Cardiac septum (tissue), 1 donor: ENCODE data around the gene CHD9NB. TPM values are rescaled to one million over a fixed set of nuclear protein-coding genes. Genes with fewer than 3 reads are reported as not detected.
"Not testable (repeated sequence)": the region's sequence is repeated elsewhere in the genome, so short reads cannot be mapped to it uniquely, and the experiment has no call there.

Experiments
- DNase-seq: peaks from one replicate; pipeline ENCODE4 v3.0.0-alpha.2; 2020; ENCODE audit warnings: low spot score
- intact Hi-C: fragments of 100-400 bp; cut with DNase I; formaldehyde crosslinking; loops from one replicate; pipeline ENCODE4 v1.14.0; 2022
- total RNA-seq: library from RNA; stranded (reverse); fragmentation: NEBNext Ultra II Directional; extraction: Animal tissue kit (Norgen Biotek cat#: 25700); gene quantifications from one replicate; pipeline ENCODE4 v1.2.1, GENCODE V29; 2021
- donor health status: DM: no; HTN: no; CAD: no.

CHD9NB gene
- total RNA-seq, 1 donor from 2014 or later: 1.0 TPM

GRCh38 chr16:53041320-53042051 lies 11.2 kb downstream of the CHD9NB start:
- intact Hi-C loops: no loop called here
- peak; percentile 86 for DNase-seq

GRCh38 chr16:53040788-53041187 lies 11.9 kb downstream of the CHD9NB start:
- no peak for DNase-seq
- intact Hi-C loops: no loop called here

- DNase-seq, intact Hi-C loops: not testable (repeated sequence)
Measured at GRCh38 chr16:53036711-53037110, 16.0 kb downstream of the CHD9NB start.

GRCh38 chr16:53036066-53036465 lies 16.6 kb downstream of the CHD9NB start:
- intact Hi-C loops: no loop called here
- no peak for DNase-seq

- no peak for DNase-seq
- intact Hi-C loops: no loop called here
Measured at GRCh38 chr16:53035176-53035942, 17.3 kb downstream of the CHD9NB start.

GRCh38 chr16:53034306-53034705 lies 18.4 kb downstream of the CHD9NB start:
- intact Hi-C loops: no loop called here
- DNase-seq: no peak

- no peak for DNase-seq
- intact Hi-C loops: no loop called here
Measured at GRCh38 chr16:53031323-53031942, 21.3 kb downstream of the CHD9NB start.

GRCh38 chr16:53029971-53030370 lies 22.7 kb downstream of the CHD9NB start:
- intact Hi-C loops: no loop called here
- no peak for DNase-seq

GRCh38 chr16:53024045-53024444 lies 28.7 kb downstream of the CHD9NB start:
- intact Hi-C loops: loop anchor here (5.0 kb wide), 2 partner anchors 832 to 957 kb away; no protein-coding TSS in a partner anchor

GRCh38 chr16:53022374-53022773 lies 30.3 kb downstream of the CHD9NB start:
- intact Hi-C loops: loop anchor here (5.0 kb wide), 2 partner anchors 830 to 955 kb away; no protein-coding TSS in a partner anchor
- no peak for DNase-seq

More at GRCh38 chr16:53024045-53024444, 28.7 kb downstream of the CHD9NB start:
- no peak for DNase-seq

GRCh38 chr16:53018834-53019416 lies 33.8 kb downstream of the CHD9NB start:
- intact Hi-C loops: no loop called here
- DNase-seq: no peak

GRCh38 chr16:53014287-53014686 lies 38.4 kb downstream of the CHD9NB start:
- intact Hi-C loops: no loop called here
- DNase-seq: no peak

- no peak for DNase-seq
- intact Hi-C loops: no loop called here
Measured at GRCh38 chr16:53007095-53007494, 45.6 kb downstream of the CHD9NB start.

GRCh38 chr16:52997922-52998321 lies 54.8 kb downstream of the CHD9NB start:
- intact Hi-C loops: no loop called here
- DNase-seq: no peak

GRCh38 chr16:52994942-52995341 lies 57.8 kb downstream of the CHD9NB start:
- DNase-seq: no peak
- intact Hi-C loops: no loop called here

- no peak for DNase-seq
- intact Hi-C loops: no loop called here
Measured at GRCh38 chr16:52993179-52993578, 59.5 kb downstream of the CHD9NB start.

- intact Hi-C loops: no loop called here
- no peak for DNase-seq
Measured at GRCh38 chr16:52991572-52991971, 61.1 kb downstream of the CHD9NB start.
